SK-N-SH (cell line): Measurements from ENCODE around the gene CCDC102B. TPM values are rescaled to one million over a fixed set of nuclear protein-coding genes. Genes with fewer than 3 reads are reported as not detected.

Experiments
- CTCF ChIA-PET: fragments of 300-600, 350-600 bp; formaldehyde crosslinking; extraction: SDS; loops from one replicate; lab custom pipeline; 2021; lab: Yijun Ruan, JAX
- POLR2A ChIA-PET: fragments of 350-600 bp; sonication (Branson Sonifier 250); formaldehyde crosslinking; extraction: SDS; loops from one replicate; lab custom pipeline; 2020; ENCODE audit warnings: antibody characterized with exemption, inconsistent platforms; lab: Yijun Ruan, JAX
- DNase-seq: peaks from one replicate; pipeline ENCODE4 v3.0.0; 2012
- H2AFZ ChIP-seq: fragments of 200-600 bp; sonication (generic); 2 replicates; pipeline ENCODE4 v1.8.1; 2016; ENCODE audit warnings: antibody characterized with exemption, mild to moderate bottlenecking, low read depth
- H3F3A ChIP-seq: fragments of 200-600 bp; sonication (generic); replicated peaks from 2 replicates; pipeline ENCODE3; 2016; ENCODE audit warnings: antibody characterized with exemption, mild to moderate bottlenecking; ENCODE audit not compliant: insufficient read depth
- H3K27ac ChIP-seq, 2 experiments: fragments of 200-500 bp in 1 of 2; fragments of 200-600 bp in 1 of 2; sonication (Bioruptor generic) in 1 of 2; sonication (generic), shearing (Covaris generic) in 1 of 2; 2 replicates each; pipeline versions ENCODE4 v1.5.1 to v1.6.1; 2014 to 2016; ENCODE audit warnings: low read depth in 2 of 2, inconsistent platforms in 1 of 2, low read length in 1 of 2, mild to moderate bottlenecking in 1 of 2, mixed read lengths in 1 of 2
- H3K27me3 ChIP-seq: fragments of 200-600 bp; sonication (generic), shearing (Covaris generic); 2 replicates; pipeline ENCODE4 v1.6.1; 2016; ENCODE audit warnings: mixed run types; ENCODE audit not compliant: insufficient read depth
- H3K36me3 ChIP-seq, 2 experiments: fragments of 200-500 bp in 1 of 2; fragments of 200-600 bp in 1 of 2; sonication (Bioruptor generic) in 1 of 2; sonication (generic) in 1 of 2; replicated peaks in 1 of 2; 2 replicates each; pipeline versions ENCODE3 to v1.5.1; 2014 to 2016; ENCODE audit warnings: low read length in 1 of 2, mild to moderate bottlenecking in 1 of 2; ENCODE audit not compliant: insufficient read depth in 2 of 2, control insufficient read depth in 1 of 2
- H3K4me1 ChIP-seq, 2 experiments: fragments of 200-500 bp in 1 of 2; fragments of 200-600 bp in 1 of 2; sonication (Bioruptor generic) in 1 of 2; sonication (generic), shearing (Covaris generic) in 1 of 2; 2 replicates each; pipeline versions ENCODE4 v1.5.1 to v1.6.1; 2014 to 2016; ENCODE audit warnings: low read depth in 1 of 2, low read length in 1 of 2, mixed run types in 1 of 2; ENCODE audit not compliant: insufficient read depth in 2 of 2, control insufficient read depth in 1 of 2
- H3K4me2 ChIP-seq: fragments of 200-600 bp; sonication (generic), shearing (Covaris generic); 2 replicates; pipeline ENCODE4 v1.6.1; 2017; ENCODE audit warnings: mixed run types
- H3K4me3 ChIP-seq, 2 experiments: fragments of 200-500 bp in 1 of 2; fragments of 200-600 bp in 1 of 2; sonication (Bioruptor generic) in 1 of 2; sonication (generic), shearing (Covaris generic) in 1 of 2; 2 replicates each; pipeline versions ENCODE4 v1.5.1 to v1.8.1; 2014 to 2016; ENCODE audit warnings: low read depth in 2 of 2, inconsistent platforms in 1 of 2, low read length in 1 of 2, mild to moderate bottlenecking in 1 of 2, mixed read lengths in 1 of 2, moderate library complexity in 1 of 2
- H3K79me2 ChIP-seq: fragments of 200-600 bp; sonication (generic); 2 replicates; pipeline ENCODE4 v1.8.1; 2017; ENCODE audit warnings: mild to moderate bottlenecking; ENCODE audit not compliant: insufficient read depth
- H3K9ac ChIP-seq: fragments of 200-600 bp; sonication (generic); 2 replicates; pipeline ENCODE4 v1.6.1; 2017; ENCODE audit warnings: mixed run types
- H3K9me2 ChIP-seq: fragments of 200-600 bp; sonication (generic); 2 replicates; pipeline ENCODE4 v1.6.1; 2017; ENCODE audit warnings: mixed run types
- H3K9me3 ChIP-seq: fragments of 200-600 bp; sonication (generic); 2 replicates; pipeline ENCODE4 v1.6.1; 2017; ENCODE audit warnings: mixed run types, mild to moderate bottlenecking, moderate library complexity
- H4K20me1 ChIP-seq: fragments of 200-600 bp; sonication (generic); 2 replicates; pipeline ENCODE4 v1.6.1; 2017; ENCODE audit warnings: mild to moderate bottlenecking, mixed run types; ENCODE audit not compliant: insufficient read depth
- CHD2 ChIP-seq: fragments of 150-350 bp; IDR thresholded peaks from 2 replicates; pipeline ENCODE4 v1.6.1; 2018; ENCODE audit warnings: low read length; ENCODE audit not compliant: partially characterized antibody
- ELF1 ChIP-seq: IDR thresholded peaks from 2 replicates; pipeline ENCODE4 v1.4.0; 2012
- EP300 ChIP-seq, 2 experiments: IDR thresholded peaks; 2 replicates each; pipeline versions ENCODE4 v1.4.0 to v1.6.1; 2012; ENCODE audit warnings: borderline replicate concordance in 1 of 2, low read depth in 1 of 2, low read length in 1 of 2
- EZH2phosphoT487 ChIP-seq: fragments of 200-600 bp; sonication (generic); IDR thresholded peaks from 2 replicates; pipeline ENCODE4 v1.6.1; 2017; ENCODE audit warnings: low read depth, mixed run types, mild to moderate bottlenecking, antibody characterized with exemption, moderate library complexity, borderline replicate concordance
- GABPA ChIP-seq: IDR thresholded peaks from 2 replicates; pipeline ENCODE4 v1.4.0; 2012; ENCODE audit warnings: low read depth, mild to moderate bottlenecking
- JUND ChIP-seq: IDR thresholded peaks from 2 replicates; pipeline ENCODE4 v1.4.0; 2012
- MAX ChIP-seq: IDR thresholded peaks from 2 replicates; pipeline ENCODE4 v1.4.0; 2012; ENCODE audit warnings: low read depth
- PBX3 ChIP-seq: IDR thresholded peaks from 2 replicates; pipeline ENCODE4; 2012
- RAD21 ChIP-seq: IDR thresholded peaks from 2 replicates; pipeline ENCODE4 v1.6.1; 2012; ENCODE audit warnings: mild to moderate bottlenecking, low read length
- RCOR1 ChIP-seq: fragments of 150-350 bp; IDR thresholded peaks from 2 replicates; pipeline ENCODE4 v1.6.1; 2017; ENCODE audit warnings: antibody characterized with exemption, low read length
- REST ChIP-seq: IDR thresholded peaks from 2 replicates; pipeline ENCODE4 v1.6.1; 2012; ENCODE audit warnings: mild to moderate bottlenecking, low read depth, low read length, moderate library complexity
- SMC3 ChIP-seq: IDR thresholded peaks from 2 replicates; pipeline ENCODE4 v1.6.1; 2012; ENCODE audit warnings: low read depth, low read length, improper control_type of control experiment
- USF1 ChIP-seq: IDR thresholded peaks from 2 replicates; pipeline ENCODE4 v1.4.0; 2012; ENCODE audit warnings: low read depth, borderline replicate concordance
- USF2 ChIP-seq: fragments of 150-350 bp; IDR thresholded peaks from 2 replicates; pipeline ENCODE4 v1.6.1; 2017; ENCODE audit warnings: antibody characterized with exemption, low read length, low read depth, borderline replicate concordance
- whole genome bisulfite sequencing: methylation state at CpG from one replicate; pipeline ENCODE4 v1.1.6; 2017; ENCODE audit warnings: low lambda C conversion rate; 5-methylcytosine and 5-hydroxymethylcytosine counted together
- polyA plus RNA-seq, 3 experiments: library from polyadenylated mRNA; depleted of rRNA; stranded (reverse); fragments of >200 nt; gene quantifications; 2 replicates each; pipeline ENCODE4 v1.2.3, GENCODE V29; 2012

CCDC102B gene
- polyA plus RNA-seq, 1 of the 3 experiments (the other 2 are of a cell fraction), result 2.0 TPM

GRCh38 chr18:68826121-68826520, 28.2 kb downstream of the CCDC102B start:
- CTCF ChIA-PET, result no interaction called here
- H3K27me3 ChIP-seq, result no peaks in the 10 kb centered on the region
- 73% methylated on average over 3 of the region's 3 CpGs for WGBS
- TF ChIP-seq CHD2 (no peak), GABPA (no peak), EZH2phosphoT487 (no peak), ELF1 (no peak), EP300 (IDR thresholded peaks at IDR 0.05; ENCODE audit: borderline replicate concordance in 1 of 2, low read depth in 1 of 2, low read length in 1 of 2) (no peak), SMC3 (no peak), PBX3 (no peak)
- H3K4me1 ChIP-seq, result peaks cover 0 to under 1% of the 10 kb centered on the region in 2 experiments; a peak in 2 of 4 replicates
- H3K9me3 ChIP-seq, result no peaks in the 10 kb centered on the region
- POLR2A ChIA-PET, result no interaction called here
- no peak overlapping the region for H3K9ac ChIP-seq
- H3K9me2 ChIP-seq, result no peaks in the 10 kb centered on the region
- H3K36me3 ChIP-seq, result no peaks in the 10 kb centered on the region
- DNase-seq, result no peak
- H4K20me1 ChIP-seq, result no peaks in the 10 kb centered on the region
- no peak overlapping the region for H2AFZ ChIP-seq
- H3F3A ChIP-seq, result no peaks in the 10 kb centered on the region
- no peak overlapping the region for H3K4me3 ChIP-seq
- no peak overlapping the region for H3K27ac ChIP-seq
- H3K79me2 ChIP-seq, result no peaks in the 10 kb centered on the region
- H3K4me2 ChIP-seq, result no peak overlapping the region

GRCh38 chr18:68830256-68831045, 32.6 kb downstream of the CCDC102B start:
- H3K36me3 ChIP-seq, result no peaks in the 10 kb centered on the region
- H3K9me2 ChIP-seq, result no peaks in the 10 kb centered on the region
- no peaks in the 10 kb centered on the region for H3K9me3 ChIP-seq
- 84% methylated on average over 2 of the region's 2 CpGs for WGBS
- no peaks in the 10 kb centered on the region for H4K20me1 ChIP-seq
- no peak overlapping the region for H3K4me2 ChIP-seq
- no peak for DNase-seq
- TF ChIP-seq MAX, result no peak
- no peak for TF ChIP-seq RCOR1
- H3K9ac ChIP-seq, result no peak overlapping the region
- no peak overlapping the region for H3K27ac ChIP-seq
- H3F3A ChIP-seq, result no peaks in the 10 kb centered on the region
- H3K4me1 ChIP-seq, result peaks cover 0 to 6% of the 10 kb centered on the region in 2 experiments; a peak in 2 of 4 replicates
- CTCF ChIA-PET, result interaction anchor here (1.3 kb wide), 1 partner anchor 13 kb away, joined by 3 read pairs; no protein-coding TSS in a partner anchor
- no peaks in the 10 kb centered on the region for H3K27me3 ChIP-seq
- no peaks in the 10 kb centered on the region; the same call in 1 of the 2 replicates for H3K79me2 ChIP-seq
- POLR2A ChIA-PET, result no interaction called here
- H3K4me3 ChIP-seq, result no peak overlapping the region
- no peak overlapping the region for H2AFZ ChIP-seq

GRCh38 chr18:68833756-68834155, 35.9 kb downstream of the CCDC102B start:
- Histone ChIP-seq H3K4me1 (peaks cover 0 to 6% of the 10 kb centered on the region in 2 experiments; a peak in 2 of 4 replicates), H3K4me3 (no peak overlapping the region), H3K27me3 (no peaks in the 10 kb centered on the region), H3K27ac (no peak overlapping the region), H4K20me1 (no peaks in the 10 kb centered on the region), H3K4me2 (no peak overlapping the region), H3K79me2 (no peaks in the 10 kb centered on the region; the same call in 1 of the 2 replicates), H3K36me3 (peaks cover 0 to 4% of the 10 kb centered on the region in 2 experiments), H3K9ac (no peak overlapping the region), H3F3A (peaks cover 4% of the 10 kb centered on the region), H3K9me2 (no peaks in the 10 kb centered on the region), H3K9me3 (no peaks in the 10 kb centered on the region), H2AFZ (no peak overlapping the region)
- ChIA-PET CTCF (interaction anchor here (2.3 kb wide), 1 partner anchor 13 kb away, joined by 7 read pairs; no protein-coding TSS in a partner anchor), POLR2A (no interaction called here)
- WGBS, result 71% methylated on average over 5 of the region's 5 CpGs
- DNase-seq, result no peak
- no peak for TF ChIP-seq JUND
- no peak for TF ChIP-seq USF1
- no peak for TF ChIP-seq EP300 (IDR thresholded peaks at IDR 0.05; ENCODE audit: borderline replicate concordance in 1 of 2, low read depth in 1 of 2, low read length in 1 of 2)
- no peak for TF ChIP-seq REST
- TF ChIP-seq RAD21, result no peak
- no peak for TF ChIP-seq USF2
